ENCODE measurements around the gene MAPK8IP3. TPM values are rescaled to one million over a fixed set of nuclear protein-coding genes. Genes with fewer than 3 reads are reported as not detected.
A peak's percentile ranks its signal among the peaks of the same experiment; 100 is the strongest.

The MAPK8IP3 gene
- total and polyA plus RNA-seq, 9 of the 15 experiments (the other 6 are each of a cell fraction or from before 2014, with no cell fraction given) = 0.17 to 58.7 (median 16.7) TPM

- DNase-seq (ENCODE audit: extremely low read depth in 1 of 4, low spot score in 3 of 4) (no peak), FAIRE-seq (no peak), ATAC-seq (no peak)
- TF ChIP-seq FOXJ3 (CRISPR knock-in tag; IDR thresholded peaks at IDR 0.05) = no peak
- TF ChIP-seq SP1 (CRISPR knock-in tag; IDR thresholded peaks at IDR 0.05) = no peak
- TF ChIP-seq ZNF436 (CRISPR knock-in tag; IDR thresholded peaks at IDR 0.05) = no peak
- no peak for TF ChIP-seq GATAD2A (IDR thresholded peaks at IDR 0.05)
- no peak for TF ChIP-seq SMARCE1 (IDR thresholded peaks at IDR 0.05)
- Histone ChIP-seq H3K79me2 (ENCODE audit: control insufficient read depth, insufficient read depth, low read length) (peaks cover under 1% of the 10 kb centered on the region; the same call in 2 of the 3 replicates), H3K4me1 (replicated peaks in 1 of 2; ENCODE audit: control insufficient read depth in 2 of 2, insufficient read depth in 2 of 2, low read length in 2 of 2) (peaks cover 10 to 88% of the 10 kb centered on the region in 2 experiments; a peak in 4 of 5 replicates), H2AFZ (ENCODE audit: low read depth, low read length) (no peak overlapping the region), H3K4me2 (ENCODE audit: insufficient read depth, low read length) (no peak overlapping the region), H3K27me3 (ENCODE audit: control insufficient read depth in 2 of 2, insufficient read depth in 2 of 2, low read length in 2 of 2) (no peaks in the 10 kb centered on the region), H3K9me3 (replicated peaks; ENCODE audit: control insufficient read depth, insufficient read depth, low read depth, low read length) (no peaks in the 10 kb centered on the region), H3K9me1 (ENCODE audit: control insufficient read depth, insufficient read depth, low read length) (no peaks in the 10 kb centered on the region), H3K4me3 (no peak overlapping the region), H4K20me1 (replicated peaks; ENCODE audit: control insufficient read depth, insufficient read depth, low read length) (no peaks in the 10 kb centered on the region), H3K27ac (ENCODE audit: extremely low read depth, low read depth, low read length) (no peak overlapping the region), H3K9ac (ENCODE audit: insufficient read depth in 1 of 2, low read depth in 2 of 2, low read length in 2 of 2) (peak overlapping the region in 1 of 2 experiments; percentile 15; a peak in 2 of 4 replicates), H3K36me3 (ENCODE audit: control insufficient read depth, insufficient read depth, low read length) (peaks cover 87% of the 10 kb centered on the region; the same call in 2 of the 3 replicates)
- in situ Hi-C loops (cut with MboI) (loop anchor here (5.0 kb wide), 1 partner anchor 53 kb away; no protein-coding TSS in a partner anchor), intact Hi-C loops (cut with micrococcal nuclease) (no loop called here)
- WGBS (ENCODE audit: insufficient coverage, low coverage, missing lambda C conversion rate) = 94% methylated on average over 18 of the region's 21 CpGs
- ChIA-PET POLR2A (interaction anchor here (1.0 to 1.5 kb wide), 2 partner anchors 18 to 42 kb away, joined by 3 to 4 read pairs; partner anchors contain the start of gene NUBP2), CTCF (ENCODE audit: low intra/inter-chr PET ratio) (no interaction called here)
- no TSS peak for BruUV-seq (replicated peaks)
Measured at GRCh38 chr16:1764971-1765370, 59.0 kb downstream of the MAPK8IP3 start.

- in situ Hi-C loops (cut with MboI) = no loop called here
- POLR2A ChIA-PET = interaction anchor here (0.8 to 1.5 kb wide), 3 partner anchors 8 to 43 kb away, joined by 3 to 4 read pairs (median 4); partner anchors contain the start of gene NUBP2
- Histone ChIP-seq H3K4me1 (replicated peaks in 1 of 2; ENCODE audit: control insufficient read depth in 2 of 2, insufficient read depth in 2 of 2, low read length in 2 of 2) (peaks cover 16 to 90% of the 10 kb centered on the region in 2 experiments; a peak in 4 of 5 replicates), H3K9me3 (replicated peaks; ENCODE audit: control insufficient read depth, insufficient read depth, low read depth, low read length) (no peaks in the 10 kb centered on the region), H2AFZ (ENCODE audit: low read depth, low read length) (no peak overlapping the region), H3K36me3 (ENCODE audit: control insufficient read depth, insufficient read depth, low read length) (peaks cover 87% of the 10 kb centered on the region; the same call in 2 of the 3 replicates), H3K4me2 (ENCODE audit: insufficient read depth, low read length) (no peak overlapping the region), H4K20me1 (replicated peaks; ENCODE audit: control insufficient read depth, insufficient read depth, low read length) (0 out of 2 replicates have a peak, but pooled peaks cover 4% of the 10 kb centered on the region), H3K9ac (ENCODE audit: insufficient read depth in 1 of 2, low read depth in 2 of 2, low read length in 2 of 2) (no peak overlapping the region), H3K4me3 (no peak overlapping the region), H3K79me2 (ENCODE audit: control insufficient read depth, insufficient read depth, low read length) (peaks cover 10% of the 10 kb centered on the region), H3K27me3 (ENCODE audit: control insufficient read depth in 2 of 2, insufficient read depth in 2 of 2, low read length in 2 of 2) (no peaks in the 10 kb centered on the region), H3K9me1 (ENCODE audit: control insufficient read depth, insufficient read depth, low read length) (no peaks in the 10 kb centered on the region), H3K27ac (ENCODE audit: extremely low read depth, low read depth, low read length) (no peak overlapping the region)
- WGBS (ENCODE audit: insufficient coverage, low coverage, missing lambda C conversion rate) = 86% methylated on average over 8 of the region's 22 CpGs
- no TSS peak for BruUV-seq (replicated peaks)
- TF ChIP-seq E2F8 (IDR thresholded peaks at IDR 0.05; ENCODE audit: low read depth, partially characterized antibody) = no peak
- TF ChIP-seq POLR2G (IDR thresholded peaks at IDR 0.05; ENCODE audit: low read depth, low read length) = peak; percentile 48; the same call in 1 of the 2 replicates
- CTCF ChIA-PET (ENCODE audit: low intra/inter-chr PET ratio) = no interaction called here
- intact Hi-C loops (cut with micrococcal nuclease) = no loop called here
- no peak for FAIRE-seq
- no peak for ATAC-seq
- DNase-seq (ENCODE audit: extremely low read depth in 1 of 4, low spot score in 3 of 4) = no peak
Measured at GRCh38 chr16:1765826-1766225, 59.8 kb downstream of the MAPK8IP3 start.
